ENCODE measurements around the gene SCGB1D1. TPM values are rescaled to one million over a fixed set of nuclear protein-coding genes. Genes with fewer than 3 reads are reported as not detected.

The SCGB1D1 gene
- total and polyA plus RNA-seq, 12 donors, result not detected

GRCh38 chr11:62179995-62180394, 10.0 kb upstream of the SCGB1D1 start:
- WGBS, 2 donors, result 87 to 92% methylated on average over 5 of the region's 5 CpGs
- intact Hi-C loops (cut with DNase I), result loop anchor here in 2 of 10 donors (10.0 kb wide), 1 partner anchor 195 kb away; no protein-coding TSS in a partner anchor
- Histone ChIP-seq H3K27me3 (peaks cover 0 to 26% (median 7%) of the 10 kb centered on the region in 7 donors), H3K27ac (no peak overlapping the region), H3K36me3 (no peaks in the 10 kb centered on the region), H3K9me3 (peaks cover 0 to 14% (median 0%) of the 10 kb centered on the region in 11 donors), H3K4me1 (no peaks in the 10 kb centered on the region), H3K4me3 (no peak overlapping the region)
- no peak for ATAC-seq
- DNase-seq, result no peak
- TF ChIP-seq CTCF (IDR thresholded peaks at IDR 0.05), result no peak

DNA sequence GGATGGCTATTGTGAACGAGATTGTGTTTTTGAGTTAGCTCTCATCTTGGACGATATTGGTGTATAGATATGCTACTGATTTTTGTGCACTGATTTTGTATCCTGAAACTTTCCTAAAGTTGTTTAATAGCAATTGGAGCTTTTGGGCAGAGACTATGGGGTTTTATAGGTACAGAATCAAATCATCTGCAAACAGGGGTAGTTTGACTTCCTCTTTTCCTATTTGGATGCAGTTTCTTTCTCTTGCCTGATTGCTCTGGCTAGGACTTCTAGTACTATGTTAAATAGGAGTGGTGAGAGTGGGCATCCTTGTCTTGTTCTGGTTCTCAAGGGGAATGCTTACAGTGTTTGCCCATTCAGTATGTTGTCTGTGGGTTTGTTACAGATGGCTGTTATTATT, 8.9 kb upstream of the SCGB1D1 start:
- H3K27ac ChIP-seq, result no peak overlapping the region
- H3K9me3 ChIP-seq, result peaks cover 0 to 14% (median 0%) of the 10 kb centered on the region in 11 donors
- intact Hi-C loops (cut with DNase I), result no loop called here
- peaks cover 0 to 22% (median 0%) of the 10 kb centered on the region in 7 donors for H3K27me3 ChIP-seq
- no peak overlapping the region for H3K4me3 ChIP-seq
- DNase-seq (no peak), ATAC-seq (no peak)
- H3K36me3 ChIP-seq, result no peaks in the 10 kb centered on the region
- TF ChIP-seq CTCF (IDR thresholded peaks at IDR 0.05), result no peak
- H3K4me1 ChIP-seq, result no peaks in the 10 kb centered on the region
- 63 to 86% methylated on average over 2 of the region's 2 CpGs for WGBS, 2 donors

GRCh38 chr11:62182147-62182891, 7.7 kb upstream of the SCGB1D1 start:
- intact Hi-C loops (cut with DNase I), result no loop called here
- peaks cover 0 to 20% (median 0%) of the 10 kb centered on the region in 7 donors for H3K27me3 ChIP-seq
- peaks cover 0 to 14% (median 0%) of the 10 kb centered on the region in 11 donors for H3K9me3 ChIP-seq
- DNase-seq (no peak), ATAC-seq (no peak)
- 75 to 81% methylated on average over 8 of the region's 8 CpGs for WGBS, 2 donors
- no peak overlapping the region for H3K4me3 ChIP-seq
- H3K4me1 ChIP-seq, result no peaks in the 10 kb centered on the region
- no peaks in the 10 kb centered on the region for H3K36me3 ChIP-seq
- no peak for TF ChIP-seq CTCF (IDR thresholded peaks at IDR 0.05)
- H3K27ac ChIP-seq, result no peak overlapping the region

DNA sequence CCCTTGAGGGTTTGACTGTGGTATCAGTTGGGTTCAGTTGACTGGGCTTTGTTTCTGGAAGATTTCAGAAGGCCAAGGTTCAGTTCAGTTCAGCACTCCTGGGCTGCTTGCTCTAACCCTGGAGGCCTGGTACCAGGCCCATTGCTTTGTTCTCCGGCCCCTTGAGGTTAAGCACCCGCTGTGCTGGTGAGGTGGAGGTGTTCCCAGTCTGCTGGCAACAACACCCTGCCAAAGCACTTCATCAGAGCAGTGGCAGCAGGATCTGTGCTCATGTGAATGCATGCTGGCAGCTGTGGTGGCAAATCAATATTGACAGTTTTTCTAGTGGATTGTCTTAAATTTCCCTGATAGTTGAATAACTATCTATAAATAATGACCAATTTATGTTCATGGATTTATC, 3.8 kb upstream of the SCGB1D1 start:
- no peak overlapping the region for H3K4me3 ChIP-seq
- H3K36me3 ChIP-seq, result no peaks in the 10 kb centered on the region
- peaks cover 0 to 37% (median 8%) of the 10 kb centered on the region in 7 donors for H3K27me3 ChIP-seq
- TF ChIP-seq CTCF (IDR thresholded peaks at IDR 0.05), result no peak
- intact Hi-C loops (cut with DNase I), result no loop called here
- H3K9me3 ChIP-seq, result peaks cover 0 to 11% (median 0%) of the 10 kb centered on the region in 11 donors
- DNase-seq, result peak in 1 of 2 donors; percentile 26
- ATAC-seq, result peak in 2 of 8 donors; percentile 71 to 87
- 43 to 52% methylated on average over 2 of the region's 2 CpGs for WGBS, 2 donors
- no peak overlapping the region for H3K27ac ChIP-seq
- no peaks in the 10 kb centered on the region for H3K4me1 ChIP-seq

Data from heart right ventricle (tissue), 16 donors.